ENCODE measurements around the gene ZNF396. TPM values are rescaled to one million over a fixed set of nuclear protein-coding genes. Genes with fewer than 3 reads are reported as not detected.

Gene ZNF396
- total RNA-seq, 1 donor from 2014 or later, result 2.2 TPM

DNA sequence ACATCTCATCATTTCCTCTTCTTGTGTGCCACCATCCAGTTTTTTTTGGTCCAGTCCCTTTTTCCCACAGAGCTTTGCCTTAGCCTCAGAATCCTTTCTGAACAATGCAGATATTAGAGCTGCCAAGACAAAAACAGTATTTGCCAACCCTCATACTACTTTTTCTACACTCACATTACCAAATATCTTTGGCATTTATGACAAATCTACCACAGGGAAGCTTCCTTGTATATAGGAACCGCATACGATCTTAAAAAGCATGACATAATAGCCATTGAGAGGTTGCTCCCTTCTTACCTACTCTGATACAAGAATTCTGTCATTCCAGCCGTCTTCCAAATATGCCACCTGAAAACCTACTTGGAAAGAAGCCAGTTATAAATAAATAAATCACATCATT, 42.3 kb downstream of the ZNF396 start:
- Histone ChIP-seq H4K20me1 (ENCODE audit: low read depth) (peaks cover 22% of the 10 kb centered on the region), H2AFZ (replicated peaks) (no peak overlapping the region), H3K79me2 (ENCODE audit: low read depth) (peaks cover 32% of the 10 kb centered on the region), H3K4me1 (no peaks in the 10 kb centered on the region), H3F3A (ENCODE audit: low read depth) (peaks cover 26% of the 10 kb centered on the region), H3K4me2 (no peak overlapping the region), H3K9ac (no peak overlapping the region), H3K27ac (no peak overlapping the region), H3K9me3 (ENCODE audit: low read depth) (no peaks in the 10 kb centered on the region), H3K27me3 (no peaks in the 10 kb centered on the region), H3K36me3 (peaks cover 46% of the 10 kb centered on the region), H3K4me3 (no peak overlapping the region)
- no peak for TF ChIP-seq EZH2 (IDR thresholded peaks at IDR 0.05)
- no peak for TF ChIP-seq CTCF (IDR thresholded peaks at IDR 0.05)
- no peak for TF ChIP-seq EZH2phosphoT487 (IDR thresholded peaks at IDR 0.05)
- H3K4me3 Mint-ChIP-seq, result no peak overlapping the region
- no peaks in the 10 kb centered on the region for H3K4me1 Mint-ChIP-seq
- no peaks in the 10 kb centered on the region for H3K9me3 Mint-ChIP-seq
- no peaks in the 10 kb centered on the region for H3K27me3 Mint-ChIP-seq (ENCODE audit: insufficient read depth, low read depth)
- H3K36me3 Mint-ChIP-seq, result peaks cover 66% of the 10 kb centered on the region
- DNase-seq (ENCODE audit: low spot score), result no peak
- no peak overlapping the region for H3K27ac Mint-ChIP-seq

- Histone ChIP-seq H3K27me3 (no peaks in the 10 kb centered on the region), H3K79me2 (ENCODE audit: low read depth) (peaks cover 25% of the 10 kb centered on the region), H3F3A (ENCODE audit: low read depth) (peaks cover 26% of the 10 kb centered on the region), H4K20me1 (ENCODE audit: low read depth) (peaks cover 16% of the 10 kb centered on the region), H3K9ac (no peak overlapping the region), H3K27ac (no peak overlapping the region), H2AFZ (replicated peaks) (no peak overlapping the region), H3K4me3 (no peak overlapping the region), H3K4me2 (no peak overlapping the region), H3K4me1 (no peaks in the 10 kb centered on the region), H3K9me3 (ENCODE audit: low read depth) (no peaks in the 10 kb centered on the region), H3K36me3 (peaks cover 43% of the 10 kb centered on the region)
- Mint-ChIP-seq H3K27ac (no peak overlapping the region), H3K4me1 (no peaks in the 10 kb centered on the region), H3K9me3 (no peaks in the 10 kb centered on the region), H3K4me3 (no peak overlapping the region), H3K27me3 (ENCODE audit: insufficient read depth, low read depth) (no peaks in the 10 kb centered on the region), H3K36me3 (peaks cover 60% of the 10 kb centered on the region)
- DNase-seq (ENCODE audit: low spot score), result no peak
- TF ChIP-seq CTCF (IDR thresholded peaks at IDR 0.05), result no peak
- TF ChIP-seq EZH2phosphoT487 (IDR thresholded peaks at IDR 0.05), result no peak
- no peak for TF ChIP-seq EZH2 (IDR thresholded peaks at IDR 0.05)
These were observed 42.9 kb downstream of the ZNF396 start for GRCh38 chr18:35334212-35334611.

DNA sequence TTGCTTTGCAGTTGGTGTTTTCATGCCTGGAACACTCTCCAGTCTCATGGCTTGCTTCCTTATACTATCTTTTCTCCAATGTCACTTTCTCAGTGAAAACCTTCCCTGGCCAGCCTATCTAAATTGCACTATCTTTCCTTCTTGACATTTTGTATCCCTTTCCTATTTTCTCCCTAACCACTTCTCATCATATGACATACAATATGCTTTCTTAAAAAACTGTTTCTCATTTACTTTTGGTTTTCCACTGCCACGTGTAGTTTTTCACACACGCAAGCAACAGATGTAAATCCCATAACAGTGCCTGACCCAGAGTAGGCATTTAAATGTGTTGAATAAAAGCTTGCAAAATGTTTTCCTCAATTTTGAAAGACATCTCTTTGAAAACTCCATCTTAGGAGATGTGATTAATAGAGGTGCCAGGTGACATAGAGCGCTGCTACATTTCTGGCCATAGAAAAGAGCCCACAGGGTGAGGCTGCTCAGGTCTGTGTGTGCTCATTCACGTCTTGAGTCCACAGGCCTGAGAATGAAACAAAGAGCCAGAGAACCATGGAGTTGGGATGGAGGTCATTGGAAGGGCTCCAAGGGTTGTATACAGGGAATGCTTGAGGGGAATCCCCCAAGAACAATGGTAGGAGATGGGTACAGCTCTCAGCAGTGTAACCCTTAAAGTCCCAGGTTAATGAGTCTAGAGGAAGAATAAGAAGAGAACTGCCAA, 45.6 kb downstream of the ZNF396 start:
- Histone ChIP-seq H3K4me1 (no peaks in the 10 kb centered on the region), H4K20me1 (ENCODE audit: low read depth) (peaks cover 5% of the 10 kb centered on the region), H3K9ac (no peak overlapping the region), H3F3A (ENCODE audit: low read depth) (peaks cover 26% of the 10 kb centered on the region), H2AFZ (replicated peaks) (no peak overlapping the region), H3K9me3 (ENCODE audit: low read depth) (no peaks in the 10 kb centered on the region), H3K36me3 (peaks cover 23% of the 10 kb centered on the region), H3K27me3 (no peaks in the 10 kb centered on the region), H3K4me3 (no peak overlapping the region), H3K79me2 (ENCODE audit: low read depth) (peaks cover 9% of the 10 kb centered on the region), H3K27ac (no peak overlapping the region), H3K4me2 (no peak overlapping the region)
- Mint-ChIP-seq H3K27ac (no peak overlapping the region), H3K36me3 (peaks cover 41% of the 10 kb centered on the region), H3K4me1 (no peaks in the 10 kb centered on the region), H3K27me3 (ENCODE audit: insufficient read depth, low read depth) (no peaks in the 10 kb centered on the region), H3K9me3 (peaks cover 3% of the 10 kb centered on the region), H3K4me3 (no peak overlapping the region)
- no peak for TF ChIP-seq EZH2phosphoT487 (IDR thresholded peaks at IDR 0.05)
- no peak for TF ChIP-seq EZH2 (IDR thresholded peaks at IDR 0.05)
- no peak for DNase-seq (ENCODE audit: low spot score)

DNA sequence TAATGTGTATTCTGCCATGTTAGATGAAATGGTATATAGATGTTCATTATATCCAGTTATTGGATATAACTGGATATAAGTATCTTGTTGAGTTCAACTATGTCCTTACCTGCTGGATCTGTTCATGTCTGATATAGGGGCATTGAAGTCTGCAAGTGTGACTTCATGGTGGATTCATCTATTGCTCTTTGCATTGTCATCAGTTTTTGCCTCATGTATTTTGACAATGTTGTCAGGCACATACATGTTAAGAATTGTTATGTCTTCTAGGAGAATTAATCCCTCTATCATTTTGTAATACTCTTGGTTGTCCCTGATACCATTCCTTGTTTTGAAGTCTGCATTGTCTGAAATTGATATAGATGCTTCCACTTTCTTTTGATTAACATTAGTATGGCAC, 48.3 kb downstream of the ZNF396 start:
- Mint-ChIP-seq H3K4me3 (no peak overlapping the region), H3K4me1 (peaks cover 4% of the 10 kb centered on the region), H3K27ac (no peak overlapping the region), H3K9me3 (peaks cover 3% of the 10 kb centered on the region), H3K27me3 (ENCODE audit: insufficient read depth, low read depth) (no peaks in the 10 kb centered on the region), H3K36me3 (peaks cover 20% of the 10 kb centered on the region)
- Histone ChIP-seq H3K9me3 (ENCODE audit: low read depth) (no peaks in the 10 kb centered on the region), H3F3A (ENCODE audit: low read depth) (peaks cover 21% of the 10 kb centered on the region), H3K9ac (no peak overlapping the region), H3K4me1 (peaks cover 16% of the 10 kb centered on the region), H2AFZ (replicated peaks) (no peak overlapping the region), H4K20me1 (ENCODE audit: low read depth) (no peaks in the 10 kb centered on the region), H3K36me3 (peaks cover 7% of the 10 kb centered on the region), H3K27me3 (no peaks in the 10 kb centered on the region), H3K4me2 (no peak overlapping the region), H3K79me2 (ENCODE audit: low read depth) (no peaks in the 10 kb centered on the region), H3K4me3 (no peak overlapping the region), H3K27ac (no peak overlapping the region)
- DNase-seq (ENCODE audit: low spot score), result no peak
- no peak for TF ChIP-seq EZH2phosphoT487 (IDR thresholded peaks at IDR 0.05)
- TF ChIP-seq CTCF (IDR thresholded peaks at IDR 0.05), result no peak

Data from neural progenitor cell (in vitro differentiated cells).